BJ (cell line): ENCODE results near the gene DUSP16. TPM values are rescaled to one million over a fixed set of nuclear protein-coding genes. Genes with fewer than 3 reads are reported as not detected.

Experiments
- CTCF ChIA-PET: fragments of 350-600 bp; formaldehyde crosslinking; extraction: SDS; loops from one replicate; lab custom pipeline; 2021; ENCODE audit warnings: antibody characterized with exemption, inconsistent platforms; lab: Yijun Ruan, JAX
- POLR2A ChIA-PET: fragments of 300-600 bp; sonication (Branson Sonifier 250); formaldehyde crosslinking; extraction: SDS; loops from one replicate; lab custom pipeline; 2021; ENCODE audit warnings: antibody characterized with exemption; lab: Charles Lee
- DNase-seq: peaks from one replicate; pipeline ENCODE4 v3.0.0-alpha.2; 2011; ENCODE audit warnings: low read depth
- H3K27me3 ChIP-seq: 2 replicates; pipeline ENCODE4 v1.6.0; 2011; ENCODE audit warnings: low read length; ENCODE audit not compliant: control insufficient read depth, insufficient read depth
- H3K36me3 ChIP-seq: 2 replicates; pipeline ENCODE4 v1.5.1; 2011; ENCODE audit warnings: low read length; ENCODE audit not compliant: control insufficient read depth, insufficient read depth
- H3K4me3 ChIP-seq: 2 replicates; pipeline ENCODE4 v1.5.1; 2011; ENCODE audit warnings: low read depth, mild to moderate bottlenecking, control low read depth, low read length
- polyA plus RNA-seq: library from polyadenylated mRNA; depleted of rRNA; stranded (reverse); fragments of >200 nt; gene quantifications from 2 replicates; pipeline ENCODE4 v1.2.3, GENCODE V29; 2011
- TF ChIP-seq, protein P1 (sequence below): IDR thresholded peaks from 2 replicates; pipeline ENCODE4 v1.5.1; 2011; ENCODE audit warnings: low read depth, mild to moderate bottlenecking, control low read depth, inconsistent platforms, low read length, moderate library complexity; ENCODE audit not compliant: insufficient read depth

Gene DUSP16
- polyA plus RNA-seq, 1 experiment: 5.5 TPM

DNA sequence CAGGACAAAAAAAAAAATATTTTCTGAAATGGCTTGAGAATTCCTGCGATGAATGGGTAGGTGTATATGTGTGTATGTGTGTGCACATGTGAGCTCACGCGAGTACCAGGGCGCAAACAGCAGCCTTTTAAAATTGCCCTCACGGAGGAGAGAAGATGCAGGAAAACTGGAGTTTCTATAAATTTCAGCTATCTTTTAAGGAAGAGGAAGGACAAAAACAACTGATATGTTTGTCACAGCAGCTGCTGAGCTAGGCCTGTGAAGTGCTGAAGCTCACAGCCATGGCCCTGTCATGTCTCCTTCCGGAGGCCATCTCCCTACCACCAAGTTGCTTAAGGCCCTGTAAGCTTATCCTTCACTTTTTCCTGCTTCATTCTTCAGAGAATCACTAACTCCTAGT is 40.8 kb downstream of the DUSP16 start:
- Histone ChIP-seq H3K36me3 (no peaks in the 10 kb centered on the region; the same call in none of the 2 replicates), H3K27me3 (no peaks in the 10 kb centered on the region), H3K4me3 (no peak overlapping the region)
- TF ChIP-seq, protein P1, sequence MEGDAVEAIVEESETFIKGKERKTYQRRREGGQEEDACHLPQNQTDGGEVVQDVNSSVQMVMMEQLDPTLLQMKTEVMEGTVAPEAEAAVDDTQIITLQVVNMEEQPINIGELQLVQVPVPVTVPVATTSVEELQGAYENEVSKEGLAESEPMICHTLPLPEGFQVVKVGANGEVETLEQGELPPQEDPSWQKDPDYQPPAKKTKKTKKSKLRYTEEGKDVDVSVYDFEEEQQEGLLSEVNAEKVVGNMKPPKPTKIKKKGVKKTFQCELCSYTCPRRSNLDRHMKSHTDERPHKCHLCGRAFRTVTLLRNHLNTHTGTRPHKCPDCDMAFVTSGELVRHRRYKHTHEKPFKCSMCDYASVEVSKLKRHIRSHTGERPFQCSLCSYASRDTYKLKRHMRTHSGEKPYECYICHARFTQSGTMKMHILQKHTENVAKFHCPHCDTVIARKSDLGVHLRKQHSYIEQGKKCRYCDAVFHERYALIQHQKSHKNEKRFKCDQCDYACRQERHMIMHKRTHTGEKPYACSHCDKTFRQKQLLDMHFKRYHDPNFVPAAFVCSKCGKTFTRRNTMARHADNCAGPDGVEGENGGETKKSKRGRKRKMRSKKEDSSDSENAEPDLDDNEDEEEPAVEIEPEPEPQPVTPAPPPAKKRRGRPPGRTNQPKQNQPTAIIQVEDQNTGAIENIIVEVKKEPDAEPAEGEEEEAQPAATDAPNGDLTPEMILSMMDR: no peak
- ChIA-PET POLR2A (no interaction called here), CTCF (interaction anchor here (0.7 kb wide), 1 partner anchor 1451 kb away, joined by 3 read pairs; no protein-coding TSS in a partner anchor)
- DNase-seq: no peak

DNA sequence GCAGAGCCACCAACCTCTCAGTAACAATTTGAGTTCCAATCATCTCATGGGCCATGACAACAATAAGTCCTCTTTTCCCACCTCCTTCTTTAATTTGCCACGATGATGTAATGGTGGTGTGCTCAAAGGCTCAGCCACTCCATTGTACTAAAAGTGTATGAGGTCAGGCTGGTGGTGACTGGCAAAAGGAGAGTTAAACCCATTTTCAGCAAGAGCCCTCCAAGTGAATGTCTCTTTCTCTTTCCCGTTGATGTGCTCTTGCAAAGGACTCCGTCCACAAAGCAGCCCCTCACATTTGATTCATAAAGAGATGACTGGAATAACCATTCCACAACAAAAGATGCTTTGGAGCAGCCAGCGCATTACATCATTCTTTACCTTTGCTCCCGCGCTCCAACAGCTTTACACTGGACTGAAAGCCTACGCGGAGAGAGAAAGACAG is 41.6 kb downstream of the DUSP16 start:
- ChIA-PET CTCF (interaction anchor here (0.7 kb wide), 1 partner anchor 1450 kb away, joined by 3 read pairs; no protein-coding TSS in a partner anchor), POLR2A (interaction anchor here (1.5 kb wide), 1 partner anchor 11 kb away, joined by 4 read pairs; no protein-coding TSS in a partner anchor)
- Histone ChIP-seq H3K36me3 (no peaks in the 10 kb centered on the region; the same call in none of the 2 replicates), H3K27me3 (no peaks in the 10 kb centered on the region), H3K4me3 (no peak overlapping the region)
- DNase-seq: no peak
- TF ChIP-seq, protein P1: no peak

DNA sequence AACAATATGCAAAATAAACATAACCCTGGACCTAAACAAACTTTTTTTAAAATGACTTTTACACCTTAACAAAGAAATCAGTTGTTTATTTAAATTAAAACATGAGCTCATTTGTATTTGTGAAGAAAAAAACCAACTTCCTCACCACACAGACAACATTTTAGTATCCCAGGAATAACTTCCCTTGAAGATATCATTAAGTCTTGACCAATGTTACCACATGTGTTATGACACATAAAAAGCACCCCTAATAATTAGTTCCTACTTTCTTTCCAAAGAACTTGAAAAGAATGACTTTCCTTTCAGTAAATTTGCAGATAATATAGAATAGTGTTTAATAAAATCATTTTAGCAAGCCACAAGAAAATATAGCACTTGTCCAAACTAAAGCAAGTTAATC is 42.4 kb downstream of the DUSP16 start:
- no peak for DNase-seq
- H3K27me3 ChIP-seq: no peaks in the 10 kb centered on the region
- H3K36me3 ChIP-seq: no peaks in the 10 kb centered on the region; the same call in none of the 2 replicates
- H3K4me3 ChIP-seq: no peak overlapping the region
- CTCF ChIA-PET: interaction anchor here (1.2 kb wide), 1 partner anchor 9 kb away, joined by 4 read pairs; no protein-coding TSS in a partner anchor
- TF ChIP-seq, protein P1: no peak
- POLR2A ChIA-PET: interaction anchor here (1.5 kb wide), 1 partner anchor 10 kb away, joined by 4 read pairs; no protein-coding TSS in a partner anchor

DNA sequence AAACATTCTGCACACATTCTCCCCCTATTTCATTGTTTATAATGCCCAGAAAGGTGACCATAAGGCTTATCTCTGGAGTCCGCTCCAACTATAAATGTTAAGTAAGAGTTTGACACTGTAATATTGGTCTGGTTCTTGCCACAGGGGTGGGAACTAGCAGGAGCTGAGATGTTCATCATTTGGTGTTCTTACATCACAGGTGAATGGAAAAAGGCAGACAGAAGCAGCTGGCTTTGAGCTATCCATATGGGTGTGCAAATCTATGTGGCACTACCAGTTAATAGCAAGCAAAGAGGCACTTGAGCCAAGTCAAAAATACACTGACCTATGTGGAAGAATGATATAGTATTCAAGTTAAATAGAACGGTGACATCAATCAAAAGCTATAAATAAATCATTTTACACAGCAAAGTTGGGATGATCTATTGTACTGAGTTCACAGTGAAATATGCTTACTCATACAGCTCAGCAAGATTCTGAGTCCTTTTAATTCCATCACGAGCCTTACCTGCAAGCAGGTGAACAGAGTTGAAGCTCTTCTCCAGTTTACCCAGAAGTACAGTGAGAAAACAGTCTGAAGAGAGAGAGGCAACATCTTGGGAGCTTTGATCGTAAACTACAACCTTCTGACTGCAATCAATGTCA is 43.2 kb downstream of the DUSP16 start:
- CTCF ChIA-PET: interaction anchor here (1.0 to 1.2 kb wide), 2 partner anchors 8 to 44 kb away, joined by 3 to 4 read pairs; no protein-coding TSS in a partner anchor
- POLR2A ChIA-PET: interaction anchor here (1.5 kb wide), 1 partner anchor 10 kb away, joined by 4 read pairs; no protein-coding TSS in a partner anchor

DNA sequence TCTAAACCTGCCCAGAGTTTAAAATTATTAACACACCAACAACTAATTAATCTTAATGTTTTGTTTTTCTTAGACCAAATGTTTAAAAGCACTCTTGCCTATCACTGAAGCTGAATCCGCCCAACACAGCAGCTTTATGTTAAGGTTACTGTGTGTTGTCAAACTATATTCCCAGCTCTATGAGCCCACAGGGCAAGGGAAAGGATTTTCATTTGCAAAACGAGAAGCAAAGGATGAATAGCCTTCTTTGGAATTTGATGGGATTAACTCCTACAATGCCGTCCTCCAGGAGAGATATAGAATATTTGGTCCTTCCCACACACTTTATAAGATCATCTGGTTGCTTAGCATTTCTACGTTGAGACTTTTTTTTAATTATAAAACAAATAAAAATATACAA is 43.7 kb downstream of the DUSP16 start:
- H3K27me3 ChIP-seq: no peaks in the 10 kb centered on the region
- CTCF ChIA-PET: interaction anchor here (1.0 to 1.2 kb wide), 2 partner anchors 8 to 44 kb away, joined by 3 to 4 read pairs; no protein-coding TSS in a partner anchor
- POLR2A ChIA-PET: no interaction called here
- no peaks in the 10 kb centered on the region; the same call in none of the 2 replicates for H3K36me3 ChIP-seq
- no peak overlapping the region for H3K4me3 ChIP-seq
- TF ChIP-seq, protein P1: no peak
- DNase-seq: no peak

More for the DNA sequence above, 43.2 kb downstream of the DUSP16 start:
- no peak for DNase-seq
- Histone ChIP-seq H3K27me3 (no peaks in the 10 kb centered on the region), H3K4me3 (no peak overlapping the region), H3K36me3 (no peaks in the 10 kb centered on the region; the same call in none of the 2 replicates)
- TF ChIP-seq, protein P1: no peak
